ENCODE results near the gene TTC39A.

Gene TTC39A

DNA sequence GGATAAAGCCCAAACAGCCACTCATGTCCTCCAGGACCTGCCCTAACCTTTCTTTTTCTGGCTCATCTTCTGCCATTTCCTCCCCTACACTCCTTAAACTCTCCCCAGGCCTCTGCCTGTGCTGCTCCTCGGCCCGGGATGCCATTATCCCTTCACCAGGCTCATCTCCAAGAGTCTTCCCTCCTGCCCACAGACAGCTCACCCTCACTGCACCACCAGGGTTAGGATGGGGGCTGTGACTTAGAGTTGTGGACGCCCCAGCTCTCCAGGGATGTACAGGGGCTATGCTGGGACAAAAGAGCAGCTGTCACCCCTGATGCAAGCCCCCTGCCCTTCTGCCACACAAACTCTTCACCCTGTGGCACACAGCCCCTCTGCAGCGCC lies 32.0 kb downstream of the TTC39A start:
- no peak for DNase-seq (ENCODE audit: low read depth)
- no peak for TF ChIP-seq POLR2A (IDR thresholded peaks at IDR 0.05; ENCODE audit: extremely low read depth, insufficient read length)
- no peak for TF ChIP-seq MYC (IDR thresholded peaks at IDR 0.05; ENCODE audit: low read depth, low read length)
- TF ChIP-seq, protein P1, sequence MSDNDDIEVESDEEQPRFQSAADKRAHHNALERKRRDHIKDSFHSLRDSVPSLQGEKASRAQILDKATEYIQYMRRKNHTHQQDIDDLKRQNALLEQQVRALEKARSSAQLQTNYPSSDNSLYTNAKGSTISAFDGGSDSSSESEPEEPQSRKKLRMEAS (IDR thresholded peaks at IDR 0.05; ENCODE audit: low read depth, low read length), result no peak
- TF ChIP-seq, protein P2, sequence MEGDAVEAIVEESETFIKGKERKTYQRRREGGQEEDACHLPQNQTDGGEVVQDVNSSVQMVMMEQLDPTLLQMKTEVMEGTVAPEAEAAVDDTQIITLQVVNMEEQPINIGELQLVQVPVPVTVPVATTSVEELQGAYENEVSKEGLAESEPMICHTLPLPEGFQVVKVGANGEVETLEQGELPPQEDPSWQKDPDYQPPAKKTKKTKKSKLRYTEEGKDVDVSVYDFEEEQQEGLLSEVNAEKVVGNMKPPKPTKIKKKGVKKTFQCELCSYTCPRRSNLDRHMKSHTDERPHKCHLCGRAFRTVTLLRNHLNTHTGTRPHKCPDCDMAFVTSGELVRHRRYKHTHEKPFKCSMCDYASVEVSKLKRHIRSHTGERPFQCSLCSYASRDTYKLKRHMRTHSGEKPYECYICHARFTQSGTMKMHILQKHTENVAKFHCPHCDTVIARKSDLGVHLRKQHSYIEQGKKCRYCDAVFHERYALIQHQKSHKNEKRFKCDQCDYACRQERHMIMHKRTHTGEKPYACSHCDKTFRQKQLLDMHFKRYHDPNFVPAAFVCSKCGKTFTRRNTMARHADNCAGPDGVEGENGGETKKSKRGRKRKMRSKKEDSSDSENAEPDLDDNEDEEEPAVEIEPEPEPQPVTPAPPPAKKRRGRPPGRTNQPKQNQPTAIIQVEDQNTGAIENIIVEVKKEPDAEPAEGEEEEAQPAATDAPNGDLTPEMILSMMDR (IDR thresholded peaks at IDR 0.05; ENCODE audit: low read depth, low read length), result no peak
- H3K4me3 ChIP-seq (ENCODE audit: low read depth, low read length), result no peak overlapping the region

GRCh38 chr1:51297401-51298321 lies 32.7 kb downstream of the TTC39A start:
- no peak for TF ChIP-seq POLR2A (IDR thresholded peaks at IDR 0.05; ENCODE audit: extremely low read depth, insufficient read length)
- no peak for TF ChIP-seq MYC (IDR thresholded peaks at IDR 0.05; ENCODE audit: low read depth, low read length)
- TF ChIP-seq, protein P1 (IDR thresholded peaks at IDR 0.05; ENCODE audit: low read depth, low read length), result no peak
- TF ChIP-seq, protein P2 (IDR thresholded peaks at IDR 0.05; ENCODE audit: low read depth, low read length), result no peak
- no peak for DNase-seq (ENCODE audit: low read depth)
- H3K4me3 ChIP-seq (ENCODE audit: low read depth, low read length), result no peak overlapping the region

DNA sequence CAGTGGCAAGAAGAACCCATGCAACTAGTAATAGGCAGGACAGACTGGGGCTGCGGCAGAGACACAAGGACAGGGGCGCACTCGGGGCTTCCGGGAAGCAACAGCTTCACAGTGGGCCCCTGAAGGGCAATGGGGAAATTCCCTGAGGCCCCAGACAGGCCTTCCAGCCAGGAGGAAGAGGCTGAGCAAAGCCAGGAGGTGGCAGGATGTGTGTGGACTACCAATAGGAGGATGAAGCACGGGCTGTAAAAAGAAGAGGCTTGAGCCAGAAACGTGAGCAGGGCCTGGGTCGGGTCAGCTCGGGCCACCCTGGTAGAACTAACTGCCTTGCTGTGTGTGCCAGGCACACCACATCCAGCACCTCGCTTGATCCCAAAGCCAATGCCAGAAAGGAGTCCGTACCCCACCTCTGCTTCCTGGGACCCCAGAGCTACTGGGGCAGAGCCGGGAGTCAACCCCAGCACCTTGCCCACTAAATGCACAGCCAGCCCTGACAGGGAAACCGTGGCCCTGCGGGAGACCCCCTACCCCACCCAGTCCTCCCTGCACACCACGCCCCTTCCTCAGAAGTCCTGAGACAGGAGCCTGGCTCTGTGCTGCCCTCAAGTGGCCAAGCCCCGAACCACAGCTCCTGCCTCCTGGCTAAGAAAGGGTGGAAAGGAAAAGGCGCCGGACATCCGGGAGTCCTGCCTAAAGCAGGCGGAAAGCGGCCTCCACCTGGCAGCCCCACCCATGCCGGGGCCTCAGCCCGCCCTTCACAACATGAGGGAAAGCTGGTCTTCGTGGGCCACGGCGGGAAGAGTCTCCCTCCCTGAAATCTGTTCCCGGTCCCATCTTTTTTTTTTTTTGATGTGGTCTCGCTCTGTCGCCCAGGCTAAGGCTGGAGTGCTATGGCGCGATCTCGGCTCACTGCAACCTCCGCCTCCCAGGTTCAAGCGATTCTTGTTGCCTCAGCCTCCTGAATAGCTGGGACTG lies 33.7 kb downstream of the TTC39A start:
- TF ChIP-seq MYC (IDR thresholded peaks at IDR 0.05; ENCODE audit: low read depth, low read length), result no peak
- TF ChIP-seq, protein P2 (IDR thresholded peaks at IDR 0.05; ENCODE audit: low read depth, low read length), result peak; percentile 92
- DNase-seq (ENCODE audit: low read depth), result peak; percentile 72
- H3K4me3 ChIP-seq (ENCODE audit: low read depth, low read length), result no peak overlapping the region

- H3K4me3 ChIP-seq (ENCODE audit: low read depth, low read length), result no peak overlapping the region
- DNase-seq (ENCODE audit: low read depth), result no peak
- TF ChIP-seq POLR2A (IDR thresholded peaks at IDR 0.05; ENCODE audit: extremely low read depth, insufficient read length), result no peak
- TF ChIP-seq, protein P1 (IDR thresholded peaks at IDR 0.05; ENCODE audit: low read depth, low read length), result no peak
- no peak for TF ChIP-seq MYC (IDR thresholded peaks at IDR 0.05; ENCODE audit: low read depth, low read length)
- TF ChIP-seq, protein P2 (IDR thresholded peaks at IDR 0.05; ENCODE audit: low read depth, low read length), result no peak
These were observed 34.4 kb downstream of the TTC39A start for GRCh38 chr1:51295926-51296325.

- H3K4me3 ChIP-seq (ENCODE audit: low read depth, low read length), result no peak overlapping the region
- DNase-seq (ENCODE audit: low read depth), result peak; percentile 38
- TF ChIP-seq POLR2A (IDR thresholded peaks at IDR 0.05; ENCODE audit: extremely low read depth, insufficient read length) (no peak), MYC (IDR thresholded peaks at IDR 0.05; ENCODE audit: low read depth, low read length) (no peak)
- TF ChIP-seq, protein P1 (IDR thresholded peaks at IDR 0.05; ENCODE audit: low read depth, low read length), result no peak
- TF ChIP-seq, protein P2 (IDR thresholded peaks at IDR 0.05; ENCODE audit: low read depth, low read length), result no peak
These were observed 35.7 kb downstream of the TTC39A start for GRCh38 chr1:51294566-51295184.

Measured in NB4 (cell line).